ENCODE measurements around the gene TIGD6. TPM values are rescaled to one million over a fixed set of nuclear protein-coding genes. Genes with fewer than 3 reads are reported as not detected.

The TIGD6 gene
- total RNA-seq, 1 experiment from 2014 or later: 2.1 TPM

DNA sequence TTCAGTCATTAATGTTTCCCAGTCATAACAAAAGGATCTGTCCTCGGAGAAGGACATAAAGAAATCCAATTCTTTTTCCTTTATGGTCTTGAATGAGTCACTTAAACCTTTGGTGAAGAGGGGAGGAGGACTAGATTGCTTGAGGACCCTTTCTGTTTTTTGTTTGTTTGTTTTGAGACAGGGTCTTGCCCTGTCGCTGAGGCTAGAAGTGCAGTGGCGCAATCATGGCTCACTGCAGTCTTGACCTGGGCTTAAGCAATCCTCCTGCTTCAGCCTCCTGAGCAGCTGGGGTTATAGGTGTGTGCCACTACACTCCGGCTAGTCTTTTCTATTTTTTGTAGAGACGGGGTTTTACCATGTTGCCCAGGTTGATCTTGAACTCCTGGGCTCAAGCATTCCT, 12.3 kb downstream of the TIGD6 start:
- H3K36me3 Mint-ChIP-seq: no peaks in the 10 kb centered on the region
- H3K9me3 Mint-ChIP-seq: no peaks in the 10 kb centered on the region
- ChIA-PET CTCF (no interaction called here), POLR2A (interaction anchor here (0.9 kb wide), 1 partner anchor 12 kb away, joined by 3 read pairs; the partner anchor contains the start of genes HMGXB3 and TIGD6)
- ATAC-seq (no peak), DNase-seq (ENCODE audit: low spot score) (no peak)
- H3K4me3 Mint-ChIP-seq: no peak overlapping the region
- H3K27me3 Mint-ChIP-seq (ENCODE audit: low read depth): no peaks in the 10 kb centered on the region
- TF ChIP-seq NFE2L1 (CRISPR knock-in tag; IDR thresholded peaks at IDR 0.05) (no peak), NR3C1 (CRISPR knock-in tag; conservative IDR thresholded peaks at IDR 0.05; ENCODE audit: low read depth) (no peak), ATF1 (CRISPR knock-in tag; IDR thresholded peaks at IDR 0.05) (no peak)
- no peaks in the 10 kb centered on the region for H3K4me1 Mint-ChIP-seq
- no peak overlapping the region for H3K27ac Mint-ChIP-seq

DNA sequence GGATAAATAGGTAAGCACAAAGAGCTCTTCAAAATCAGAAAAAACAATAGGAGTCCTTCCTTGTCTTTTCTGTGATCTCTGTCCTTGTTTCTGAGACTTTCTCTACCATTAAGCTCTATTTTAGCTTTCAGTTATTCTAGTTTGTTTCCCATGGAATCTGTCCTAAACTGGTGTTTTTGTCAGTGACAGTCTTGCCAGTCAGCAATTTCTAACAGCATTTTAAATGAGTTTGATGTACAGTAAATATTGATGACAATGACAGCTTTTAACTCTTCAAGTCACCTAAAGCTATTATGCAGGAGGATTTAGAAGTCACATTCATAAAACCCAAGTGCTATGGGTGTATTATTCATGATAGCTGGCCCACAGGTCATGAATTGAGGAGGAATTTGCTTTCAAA, 17.9 kb downstream of the TIGD6 start:
- Mint-ChIP-seq H3K36me3 (no peaks in the 10 kb centered on the region), H3K27ac (no peak overlapping the region), H3K4me1 (no peaks in the 10 kb centered on the region), H3K4me3 (no peak overlapping the region), H3K27me3 (ENCODE audit: low read depth) (no peaks in the 10 kb centered on the region), H3K9me3 (no peaks in the 10 kb centered on the region)
- ATAC-seq (no peak), DNase-seq (ENCODE audit: low spot score) (no peak)
- TF ChIP-seq FOXJ3 (CRISPR knock-in tag; IDR thresholded peaks at IDR 0.05; ENCODE audit: borderline replicate concordance) (no peak), TEAD1 (CRISPR knock-in tag; IDR thresholded peaks at IDR 0.05) (no peak), ZBTB21 (CRISPR knock-in tag; IDR thresholded peaks at IDR 0.05; ENCODE audit: borderline replicate concordance) (no peak), ZSCAN18 (CRISPR knock-in tag; IDR thresholded peaks at IDR 0.05) (no peak), ZNF317 (CRISPR knock-in tag; IDR thresholded peaks at IDR 0.05; ENCODE audit: borderline replicate concordance, low read depth) (no peak), ETV6 (CRISPR knock-in tag; IDR thresholded peaks at IDR 0.05) (no peak), SMAD3 (CRISPR knock-in tag; IDR thresholded peaks at IDR 0.05; ENCODE audit: borderline replicate concordance) (no peak), ZNF423 (CRISPR knock-in tag; IDR thresholded peaks at IDR 0.05) (no peak), ATF3 (CRISPR knock-in tag; conservative IDR thresholded peaks at IDR 0.05) (no peak), NR3C1 (CRISPR knock-in tag; conservative IDR thresholded peaks at IDR 0.05; ENCODE audit: low read depth) (no peak), ATF6 (CRISPR knock-in tag; IDR thresholded peaks at IDR 0.05) (no peak)
- TF ChIP-seq, protein P1, sequence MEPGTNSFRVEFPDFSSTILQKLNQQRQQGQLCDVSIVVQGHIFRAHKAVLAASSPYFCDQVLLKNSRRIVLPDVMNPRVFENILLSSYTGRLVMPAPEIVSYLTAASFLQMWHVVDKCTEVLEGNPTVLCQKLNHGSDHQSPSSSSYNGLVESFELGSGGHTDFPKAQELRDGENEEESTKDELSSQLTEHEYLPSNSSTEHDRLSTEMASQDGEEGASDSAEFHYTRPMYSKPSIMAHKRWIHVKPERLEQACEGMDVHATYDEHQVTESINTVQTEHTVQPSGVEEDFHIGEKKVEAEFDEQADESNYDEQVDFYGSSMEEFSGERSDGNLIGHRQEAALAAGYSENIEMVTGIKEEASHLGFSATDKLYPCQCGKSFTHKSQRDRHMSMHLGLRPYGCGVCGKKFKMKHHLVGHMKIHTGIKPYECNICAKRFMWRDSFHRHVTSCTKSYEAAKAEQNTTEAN (CRISPR knock-in tag; IDR thresholded peaks at IDR 0.05): no peak
- TF ChIP-seq, protein P2, sequence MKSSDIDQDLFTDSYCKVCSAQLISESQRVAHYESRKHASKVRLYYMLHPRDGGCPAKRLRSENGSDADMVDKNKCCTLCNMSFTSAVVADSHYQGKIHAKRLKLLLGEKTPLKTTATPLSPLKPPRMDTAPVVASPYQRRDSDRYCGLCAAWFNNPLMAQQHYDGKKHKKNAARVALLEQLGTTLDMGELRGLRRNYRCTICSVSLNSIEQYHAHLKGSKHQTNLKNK (CRISPR knock-in tag; IDR thresholded peaks at IDR 0.05): no peak
- TF ChIP-seq, protein P3, sequence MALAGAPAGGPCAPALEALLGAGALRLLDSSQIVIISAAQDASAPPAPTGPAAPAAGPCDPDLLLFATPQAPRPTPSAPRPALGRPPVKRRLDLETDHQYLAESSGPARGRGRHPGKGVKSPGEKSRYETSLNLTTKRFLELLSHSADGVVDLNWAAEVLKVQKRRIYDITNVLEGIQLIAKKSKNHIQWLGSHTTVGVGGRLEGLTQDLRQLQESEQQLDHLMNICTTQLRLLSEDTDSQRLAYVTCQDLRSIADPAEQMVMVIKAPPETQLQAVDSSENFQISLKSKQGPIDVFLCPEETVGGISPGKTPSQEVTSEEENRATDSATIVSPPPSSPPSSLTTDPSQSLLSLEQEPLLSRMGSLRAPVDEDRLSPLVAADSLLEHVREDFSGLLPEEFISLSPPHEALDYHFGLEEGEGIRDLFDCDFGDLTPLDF (CRISPR knock-in tag; IDR thresholded peaks at IDR 0.05): no peak
- ChIA-PET POLR2A (interaction anchor here (0.7 kb wide), 1 partner anchor 719 kb away, joined by 3 read pairs; the partner anchor contains the start of gene RBM22), CTCF (interaction anchor here (0.9 to 1.1 kb wide), 2 partner anchors 8 to 148 kb away, joined by 3 to 8 read pairs; no protein-coding TSS in a partner anchor)

- POLR2A ChIA-PET: no interaction called here
- no peaks in the 10 kb centered on the region for H3K9me3 Mint-ChIP-seq
- no peaks in the 10 kb centered on the region for H3K36me3 Mint-ChIP-seq
- H3K4me3 Mint-ChIP-seq: no peak overlapping the region
- no peaks in the 10 kb centered on the region for H3K27me3 Mint-ChIP-seq (ENCODE audit: low read depth)
- H3K4me1 Mint-ChIP-seq: no peaks in the 10 kb centered on the region
- no peak overlapping the region for H3K27ac Mint-ChIP-seq
- ATAC-seq: no peak
- CTCF ChIA-PET: interaction anchor here (1.5 kb wide), 1 partner anchor 147 kb away, joined by 3 read pairs; no protein-coding TSS in a partner anchor
- no peak for DNase-seq (ENCODE audit: low spot score)
- TF ChIP-seq CREB1 (CRISPR knock-in tag; IDR thresholded peaks at IDR 0.05) (no peak), TEAD1 (CRISPR knock-in tag; IDR thresholded peaks at IDR 0.05) (no peak), JAZF1 (CRISPR knock-in tag; IDR thresholded peaks at IDR 0.05) (no peak), GTF2I (CRISPR knock-in tag; conservative IDR thresholded peaks at IDR 0.05) (no peak), ATF6 (CRISPR knock-in tag; IDR thresholded peaks at IDR 0.05) (no peak), ZNF263 (CRISPR knock-in tag; IDR thresholded peaks at IDR 0.05; ENCODE audit: low read depth) (no peak), NR2C2 (CRISPR knock-in tag; IDR thresholded peaks at IDR 0.05) (no peak)
- TF ChIP-seq, protein P4, sequence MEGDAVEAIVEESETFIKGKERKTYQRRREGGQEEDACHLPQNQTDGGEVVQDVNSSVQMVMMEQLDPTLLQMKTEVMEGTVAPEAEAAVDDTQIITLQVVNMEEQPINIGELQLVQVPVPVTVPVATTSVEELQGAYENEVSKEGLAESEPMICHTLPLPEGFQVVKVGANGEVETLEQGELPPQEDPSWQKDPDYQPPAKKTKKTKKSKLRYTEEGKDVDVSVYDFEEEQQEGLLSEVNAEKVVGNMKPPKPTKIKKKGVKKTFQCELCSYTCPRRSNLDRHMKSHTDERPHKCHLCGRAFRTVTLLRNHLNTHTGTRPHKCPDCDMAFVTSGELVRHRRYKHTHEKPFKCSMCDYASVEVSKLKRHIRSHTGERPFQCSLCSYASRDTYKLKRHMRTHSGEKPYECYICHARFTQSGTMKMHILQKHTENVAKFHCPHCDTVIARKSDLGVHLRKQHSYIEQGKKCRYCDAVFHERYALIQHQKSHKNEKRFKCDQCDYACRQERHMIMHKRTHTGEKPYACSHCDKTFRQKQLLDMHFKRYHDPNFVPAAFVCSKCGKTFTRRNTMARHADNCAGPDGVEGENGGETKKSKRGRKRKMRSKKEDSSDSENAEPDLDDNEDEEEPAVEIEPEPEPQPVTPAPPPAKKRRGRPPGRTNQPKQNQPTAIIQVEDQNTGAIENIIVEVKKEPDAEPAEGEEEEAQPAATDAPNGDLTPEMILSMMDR (IDR thresholded peaks at IDR 0.05): no peak
Observed at GRCh38 chr5:149981206-149981605, 19.2 kb downstream of the TIGD6 start.

Measured in WTC11 (cell line).